ENCODE measurements around the gene KCNK7. TPM values are rescaled to one million over a fixed set of nuclear protein-coding genes. Genes with fewer than 3 reads are reported as not detected.

Gene KCNK7
- total RNA-seq, 4 donors from 2014 or later: 1.5 to 3.5 (median 2.5) TPM; not detected in 1

GRCh38 chr11:65554842-65555430 is 40.7 kb downstream of the KCNK7 start:
- no peaks in the 10 kb centered on the region for H3K27me3 ChIP-seq
- no peaks in the 10 kb centered on the region for H3K36me3 ChIP-seq
- no peak for TF ChIP-seq CTCF (IDR thresholded peaks at IDR 0.05)
- no peak for TF ChIP-seq POLR2A (IDR thresholded peaks at IDR 0.05)
- no peak for DNase-seq
- H3K9me3 ChIP-seq: no peaks in the 10 kb centered on the region
- peak overlapping the region in 2 of 4 donors; percentile 35 to 70 for H3K27ac ChIP-seq
- H3K4me1 ChIP-seq: peaks cover 14 to 73% (median 22%) of the 10 kb centered on the region in 4 donors
- no peak overlapping the region for H3K4me3 ChIP-seq

GRCh38 chr11:65554057-65554818 is 41.4 kb downstream of the KCNK7 start:
- TF ChIP-seq CTCF (IDR thresholded peaks at IDR 0.05) (no peak), POLR2A (IDR thresholded peaks at IDR 0.05) (no peak)
- Histone ChIP-seq H3K4me3 (peak overlapping the region in 1 of 4 donors; percentile 22), H3K27ac (peak overlapping the region in 3 of 4 donors; percentile 40 to 97 (median 70)), H3K9me3 (no peaks in the 10 kb centered on the region), H3K27me3 (no peaks in the 10 kb centered on the region), H3K4me1 (peaks cover 14 to 66% (median 21%) of the 10 kb centered on the region in 4 donors), H3K36me3 (no peaks in the 10 kb centered on the region)
- no peak for DNase-seq

GRCh38 chr11:65553301-65554001 is 42.1 kb downstream of the KCNK7 start:
- no peak for TF ChIP-seq POLR2A (IDR thresholded peaks at IDR 0.05)
- no peak for TF ChIP-seq CTCF (IDR thresholded peaks at IDR 0.05)
- Histone ChIP-seq H3K4me1 (peaks cover 9 to 58% (median 14%) of the 10 kb centered on the region in 4 donors), H3K27ac (peak overlapping the region; percentile 18 to 97 (median 55)), H3K9me3 (no peaks in the 10 kb centered on the region), H3K36me3 (no peaks in the 10 kb centered on the region), H3K4me3 (peak overlapping the region in 1 of 4 donors; percentile 22), H3K27me3 (no peaks in the 10 kb centered on the region)
- DNase-seq: peak; percentile 53 to 84 (median 72)

GRCh38 chr11:65552388-65552951 is 43.1 kb downstream of the KCNK7 start:
- no peak overlapping the region for H3K4me3 ChIP-seq
- H3K27me3 ChIP-seq: no peaks in the 10 kb centered on the region
- H3K36me3 ChIP-seq: peaks cover 0 to 4% (median 0%) of the 10 kb centered on the region in 3 donors
- TF ChIP-seq POLR2A (IDR thresholded peaks at IDR 0.05): no peak
- TF ChIP-seq CTCF (IDR thresholded peaks at IDR 0.05): no peak
- H3K9me3 ChIP-seq: no peaks in the 10 kb centered on the region
- peaks cover 9 to 52% (median 17%) of the 10 kb centered on the region in 4 donors for H3K4me1 ChIP-seq
- peak in 1 of 3 donors; percentile 57 for DNase-seq
- H3K27ac ChIP-seq: peak overlapping the region in 3 of 4 donors; percentile 62 to 97 (median 82)

All from Peyer's patch (tissue), 4 donors.